ENCODE results near the gene DIP2C.
"Not testable (repeated sequence)": the region's sequence is repeated elsewhere in the genome, so short reads cannot be mapped to it uniquely, and the experiment has no call there.

The DIP2C gene

GRCh38 chr10:429696-430095 lies 259.8 kb downstream of the DIP2C start:
- no peak for DNase-seq

DNA sequence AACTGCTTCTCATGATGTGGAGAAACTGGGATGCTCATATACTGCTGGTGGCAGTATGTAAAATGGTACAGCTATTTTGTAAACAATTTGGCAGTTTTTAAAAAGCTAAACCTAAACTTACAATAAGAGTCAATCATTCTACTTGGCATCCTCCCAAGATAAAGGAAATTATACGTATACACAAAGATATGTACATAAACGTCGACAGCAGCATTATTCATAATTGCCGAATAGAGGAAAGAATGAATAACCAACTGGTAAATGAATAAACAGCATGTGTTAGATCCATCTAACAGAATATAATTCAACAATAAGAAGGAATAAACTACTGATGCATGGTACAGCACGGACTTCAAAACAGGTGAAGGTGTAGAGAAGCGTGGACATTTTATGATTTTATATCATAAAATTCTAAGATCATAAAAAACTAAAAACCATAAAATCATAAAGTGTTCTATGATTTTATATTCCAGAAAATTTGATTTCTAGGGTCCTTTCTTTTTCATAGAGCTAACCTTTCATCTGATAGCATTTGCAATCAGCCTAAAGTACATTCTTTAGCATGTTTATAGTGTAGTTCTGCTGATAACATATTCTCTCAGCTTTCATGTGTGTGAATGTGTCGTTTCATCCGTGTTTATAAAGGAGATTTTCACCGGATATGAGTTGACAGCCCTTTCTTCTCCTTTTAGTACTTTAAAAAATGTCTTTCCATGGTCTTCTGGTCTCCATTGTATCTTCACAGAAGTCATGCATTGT lies 261.5 kb downstream of the DIP2C start:
- DNase-seq, result no peak

DNA sequence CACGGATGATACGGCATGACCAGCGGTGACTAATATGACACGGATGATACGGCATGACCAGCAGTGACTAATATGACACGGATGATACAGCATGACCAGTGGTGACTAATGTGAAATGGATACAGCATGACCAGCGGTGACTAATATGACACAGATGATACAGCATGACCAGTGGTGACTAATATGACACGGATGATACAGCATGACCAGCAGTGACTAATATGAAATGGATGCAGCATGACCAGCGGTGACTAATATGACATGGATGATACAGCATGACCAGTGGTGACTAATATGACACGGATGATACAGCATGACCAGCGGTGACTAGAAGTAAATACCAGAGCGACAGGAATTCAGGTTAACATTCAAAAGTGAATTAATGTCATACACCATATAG lies 264.1 kb downstream of the DIP2C start:
- DNase-seq, result peak; percentile 11

- DNase-seq, result not testable (repeated sequence)
These were observed 264.7 kb downstream of the DIP2C start for GRCh38 chr10:424724-425123.

DNA sequence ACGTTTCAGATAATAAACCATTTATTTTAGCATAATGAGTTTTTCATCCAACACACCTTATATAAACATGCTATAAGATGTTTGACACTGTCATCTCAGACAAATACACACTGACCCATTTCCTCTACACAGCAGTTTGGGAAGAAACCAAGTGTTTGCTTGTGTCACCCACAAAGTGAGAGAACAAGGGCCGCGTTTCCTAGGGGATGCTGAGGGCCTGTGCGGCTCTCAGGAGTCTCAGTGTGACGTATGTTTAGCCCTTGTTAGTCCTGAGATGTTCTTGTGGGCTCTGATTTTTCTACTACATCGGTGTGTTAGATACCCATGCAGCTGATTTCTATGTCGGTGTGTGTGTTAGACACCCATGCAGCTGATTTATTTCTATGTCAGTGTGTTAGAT lies 266.3 kb downstream of the DIP2C start:
- DNase-seq, result no peak

DNA sequence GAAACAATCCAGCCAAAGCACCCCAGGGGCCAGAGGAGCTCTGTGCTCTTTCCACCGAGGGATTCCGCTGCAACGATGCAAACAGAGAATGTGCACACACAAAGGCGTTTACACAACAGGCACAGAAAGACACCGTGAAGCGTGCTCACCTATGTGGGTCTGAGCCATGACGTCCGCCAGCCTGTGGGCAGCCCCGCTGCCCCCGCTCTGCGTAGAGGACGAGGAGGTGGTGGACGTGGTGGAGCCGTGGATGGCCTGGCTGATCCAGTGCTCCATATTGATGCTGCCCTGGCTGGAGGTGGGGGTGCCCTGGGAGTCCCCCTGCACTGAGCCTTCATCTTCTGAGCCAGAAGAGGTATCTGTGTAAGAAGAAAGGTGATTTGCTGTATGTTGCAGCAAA lies 266.8 kb downstream of the DIP2C start:
- no peak for DNase-seq

GRCh38 chr10:422241-422640 lies 267.2 kb downstream of the DIP2C start:
- no peak for DNase-seq

DNA sequence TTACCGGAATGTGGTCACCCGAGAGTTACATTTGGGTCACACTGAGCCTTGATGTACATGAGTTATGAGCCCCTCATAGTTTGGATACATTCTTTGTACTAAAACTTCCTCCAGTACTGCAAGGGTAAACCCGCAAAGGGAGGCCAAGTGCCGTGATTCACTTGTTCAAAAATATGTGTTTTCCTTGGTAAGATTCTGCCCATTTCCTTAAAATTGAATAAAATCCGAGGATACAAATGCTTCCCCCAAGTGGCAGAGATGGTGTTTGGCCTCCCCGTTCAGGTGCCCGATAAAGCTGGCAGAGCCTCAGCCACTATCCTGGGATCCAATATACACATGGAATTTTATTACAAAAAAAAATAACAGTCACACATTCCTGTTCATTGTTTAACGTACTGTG lies 268.3 kb downstream of the DIP2C start:
- no peak for DNase-seq

DNA sequence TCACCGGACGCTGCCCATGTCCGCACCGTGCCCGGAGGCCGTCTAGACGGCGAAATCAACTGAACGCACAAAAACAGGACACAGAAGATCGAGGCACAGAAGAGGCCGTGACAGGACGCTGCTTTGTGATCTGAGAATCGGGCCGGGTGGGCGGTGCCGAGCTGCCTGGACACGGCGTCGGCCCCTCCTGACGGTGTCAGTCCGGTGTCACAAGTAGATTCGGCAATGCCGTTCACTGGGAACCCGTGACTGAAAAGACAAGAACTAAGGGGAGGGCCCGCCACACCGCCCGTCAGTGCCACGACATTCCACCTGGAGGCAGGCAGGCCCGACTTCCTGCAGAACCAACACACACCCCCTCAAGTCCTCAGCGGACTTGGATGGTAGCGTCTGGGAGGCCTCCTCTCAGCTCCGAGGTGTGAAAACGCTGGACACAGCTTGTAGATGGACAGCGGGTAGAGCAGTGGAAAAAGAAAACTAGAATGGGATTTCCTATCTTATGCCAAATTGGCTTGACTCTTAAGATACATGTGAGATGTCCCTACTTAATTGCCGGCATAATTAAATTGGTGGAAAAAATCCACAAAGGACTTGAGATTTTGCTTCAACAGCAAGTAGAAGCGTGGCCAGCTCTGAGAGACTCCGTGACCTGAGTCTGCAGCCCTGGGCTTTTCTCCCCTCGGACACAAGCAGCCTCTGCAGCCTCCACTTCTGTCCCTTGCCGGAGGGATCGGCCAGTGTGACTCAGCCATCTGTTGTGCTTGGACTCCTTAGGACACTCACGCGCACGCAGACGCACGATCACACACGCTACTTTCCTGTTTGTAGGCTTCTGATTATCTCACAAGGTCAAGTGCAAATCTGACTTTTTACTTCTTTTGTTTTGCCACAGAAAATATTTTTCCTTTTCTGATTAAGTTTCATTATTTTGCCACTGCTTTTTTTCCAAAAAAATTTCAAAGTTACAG lies 269.0 kb downstream of the DIP2C start:
- DNase-seq, result no peak

GRCh38 chr10:418894-419293 lies 270.6 kb downstream of the DIP2C start:
- no peak for DNase-seq

GRCh38 chr10:418226-418625 lies 271.2 kb downstream of the DIP2C start:
- DNase-seq, result no peak

GRCh38 chr10:416091-416515 lies 273.4 kb downstream of the DIP2C start:
- no peak for DNase-seq

DNA sequence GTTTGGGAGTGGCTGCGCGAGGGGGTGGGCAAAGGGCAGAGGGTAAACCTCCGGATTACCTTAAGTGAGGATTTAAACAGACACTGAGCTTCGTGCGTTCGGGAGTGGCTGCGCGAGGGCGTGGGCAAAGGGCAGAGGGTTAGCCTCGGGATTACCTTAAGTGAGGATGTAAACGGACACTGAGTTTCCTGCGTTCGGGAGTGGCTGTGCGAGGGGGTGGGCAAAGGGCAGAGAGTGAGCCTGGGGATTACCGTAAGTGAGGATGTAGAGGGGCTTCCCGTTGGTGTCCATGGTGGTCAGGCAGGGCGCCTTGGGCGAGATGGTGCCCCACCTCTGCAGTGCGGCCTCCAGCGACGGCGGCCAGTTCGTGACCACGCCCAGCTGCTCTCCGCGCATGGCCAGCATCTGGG lies 275.8 kb downstream of the DIP2C start:
- DNase-seq, result no peak

DNA sequence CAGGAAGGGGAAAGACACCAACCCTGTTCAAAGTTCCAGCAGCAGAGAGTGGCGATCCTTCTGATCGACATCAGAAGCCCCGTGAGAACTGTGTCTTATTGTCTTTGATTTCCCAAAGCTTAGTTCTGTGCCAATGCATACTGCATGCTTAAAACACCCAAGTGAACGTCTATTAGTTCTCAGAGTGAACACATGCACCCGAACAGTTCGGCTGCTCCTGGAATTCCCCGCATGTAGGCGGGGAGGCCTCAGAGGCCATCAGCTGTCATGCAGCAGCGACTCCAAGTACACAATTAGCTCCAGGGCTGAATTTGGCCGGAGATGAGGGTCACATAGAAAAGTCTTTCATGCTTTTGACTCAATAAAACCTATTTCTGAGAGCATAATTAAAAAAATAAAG lies 277.4 kb downstream of the DIP2C start:
- no peak for DNase-seq

DNA sequence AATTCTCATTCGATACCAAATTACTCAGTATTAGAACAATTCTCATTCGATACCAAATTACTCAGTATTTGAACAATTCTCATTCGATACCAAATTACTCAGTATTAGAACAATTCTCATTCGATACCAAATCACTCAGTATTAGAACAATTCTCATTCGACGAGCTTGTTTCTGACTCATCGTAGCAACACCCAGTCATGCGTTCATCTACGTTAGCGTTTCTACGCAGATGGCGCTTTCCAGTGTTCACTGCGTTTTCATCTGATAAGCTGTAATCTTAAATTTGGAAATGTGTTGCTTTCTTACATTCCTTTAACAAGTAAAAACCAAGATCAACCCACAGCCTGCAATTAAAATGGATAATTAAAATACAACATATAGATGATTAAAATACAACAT lies 277.9 kb downstream of the DIP2C start:
- DNase-seq, result no peak

GRCh38 chr10:409408-410040 lies 279.9 kb downstream of the DIP2C start:
- DNase-seq, result no peak

DNA sequence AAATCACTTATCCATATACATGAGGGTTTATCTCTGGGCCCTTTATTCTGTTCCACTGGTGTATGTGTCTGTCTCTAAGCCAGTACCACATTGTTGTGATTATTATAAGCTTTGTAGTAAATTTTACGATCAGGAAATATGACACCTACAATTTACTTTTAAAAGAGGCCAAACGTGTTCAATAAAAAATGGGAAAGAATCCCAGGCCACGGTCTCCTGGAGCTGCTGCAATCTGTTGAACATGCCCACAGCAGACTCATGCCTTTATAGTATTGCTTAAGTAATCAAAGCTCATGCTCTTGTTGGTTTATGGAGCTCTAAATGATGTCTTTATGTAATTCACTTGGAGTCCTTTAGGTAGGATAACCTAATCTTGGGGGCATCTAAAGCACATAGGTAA lies 281.2 kb downstream of the DIP2C start:
- DNase-seq, result peak; percentile 37

DNA sequence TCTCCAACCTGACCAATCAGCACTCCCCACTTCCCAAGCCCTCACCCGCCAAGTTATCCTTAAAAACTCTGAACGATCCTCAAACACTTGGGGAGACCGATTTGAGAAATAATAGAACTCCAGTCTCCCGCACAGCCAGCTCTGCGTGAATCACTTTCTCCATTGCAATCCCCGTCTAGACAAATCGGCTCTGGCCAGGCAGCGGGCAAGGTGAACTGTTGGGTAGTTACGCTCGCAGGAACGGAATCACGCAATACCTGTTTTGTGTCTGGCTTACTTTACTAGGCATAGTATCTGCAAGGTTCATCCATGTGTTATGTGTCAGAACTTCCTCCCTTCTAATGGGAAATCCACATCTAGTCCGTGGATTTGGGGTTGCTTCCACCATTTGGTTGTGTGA lies 282.5 kb downstream of the DIP2C start:
- DNase-seq, result no peak

- no peak for DNase-seq
These were observed 283.8 kb downstream of the DIP2C start for GRCh38 chr10:405648-406047.

DNA sequence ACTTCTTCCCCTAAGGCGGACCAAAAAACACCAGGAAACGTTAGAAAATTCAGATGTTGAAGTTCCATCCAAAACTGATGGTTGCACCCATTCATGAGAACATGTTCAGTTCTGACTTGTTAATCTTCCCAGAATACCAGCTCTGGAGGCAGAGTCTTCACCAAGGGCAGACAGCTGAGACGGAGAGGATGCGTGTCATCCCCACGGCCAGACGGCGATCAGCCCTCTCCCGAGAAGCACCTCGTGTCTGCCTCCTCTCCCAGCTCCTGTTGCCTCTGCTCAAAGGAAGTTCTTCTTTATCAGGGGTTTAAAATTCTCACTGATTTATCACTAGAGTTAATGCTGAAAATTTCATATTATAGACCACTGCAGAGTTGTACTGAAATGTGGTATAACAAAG lies 284.5 kb downstream of the DIP2C start:
- DNase-seq, result peak; percentile 10

DNA sequence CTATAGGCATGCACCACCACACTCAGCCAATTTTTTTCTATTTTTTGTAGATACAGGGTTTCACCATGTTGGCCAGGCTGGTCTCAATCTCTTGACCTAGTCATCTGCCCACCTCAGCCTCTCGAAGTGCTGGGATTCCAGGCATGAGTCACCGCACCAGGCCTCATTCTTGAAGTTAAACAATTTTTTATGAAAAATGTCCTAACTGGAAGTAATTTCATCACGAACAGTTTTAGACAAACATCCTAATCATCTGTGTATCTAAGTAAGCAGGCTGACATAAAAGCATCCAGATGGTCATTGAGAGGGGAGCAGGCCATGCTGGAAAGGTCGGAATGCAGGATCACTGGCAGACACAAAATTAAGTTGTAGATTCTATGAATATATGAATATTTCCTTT lies 285.1 kb downstream of the DIP2C start:
- DNase-seq, result peak; percentile 66

DNA sequence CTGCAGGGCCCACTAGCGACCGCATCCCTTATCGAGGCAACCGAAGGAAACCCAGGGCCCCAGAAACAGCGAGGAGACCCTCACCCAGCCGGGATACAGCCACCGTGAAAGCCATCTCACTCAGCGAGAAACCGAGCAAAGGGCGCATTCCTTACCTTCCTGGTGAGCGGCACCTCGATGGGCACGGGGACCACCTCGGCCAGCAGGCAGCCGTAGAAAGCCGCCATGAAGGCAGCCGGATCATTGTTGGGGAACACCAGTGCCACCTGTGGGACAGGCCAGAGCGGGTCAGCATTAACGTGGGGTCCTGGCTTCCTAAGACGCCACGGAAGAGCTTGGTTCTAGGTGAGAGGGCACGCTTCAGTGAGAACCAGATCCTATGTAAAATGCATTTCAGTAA lies 290.5 kb downstream of the DIP2C start:
- DNase-seq, result no peak

GRCh38 chr10:397321-398068 lies 292.0 kb downstream of the DIP2C start:
- DNase-seq, result no peak

All from fibroblast of skin of right quadriceps (primary cell).